Mesothelial cell of epicardium (in vitro differentiated cells): Measurements from ENCODE around the gene RALGPS1. TPM values are rescaled to one million over a fixed set of nuclear protein-coding genes. Genes with fewer than 3 reads are reported as not detected.

Experiments used
- DNase-seq, 2 experiments: peaks; one replicate each; pipeline ENCODE4 v3.0.0; 2021; ENCODE audit warnings: low spot score in 2 of 2; ENCODE audit not compliant: unreplicated experiment in 2 of 2
- H3K27ac Mint-ChIP-seq: 2 replicates; pipeline ENCODE4 v1.8.0; 2021; ENCODE audit warnings: mixed read lengths
- H3K27me3 Mint-ChIP-seq: 2 replicates; pipeline ENCODE4 v1.8.0; 2021; ENCODE audit warnings: low read depth, mixed read lengths
- H3K36me3 Mint-ChIP-seq: 2 replicates; pipeline ENCODE4 v1.8.0; 2021; ENCODE audit warnings: mixed read lengths
- H3K4me1 Mint-ChIP-seq: 2 replicates; pipeline ENCODE4 v1.8.0; 2021; ENCODE audit warnings: mixed read lengths
- H3K4me3 Mint-ChIP-seq: 2 replicates; pipeline ENCODE4 v1.8.0; 2021; ENCODE audit warnings: mild to moderate bottlenecking, moderate library complexity, mixed read lengths
- H3K9me3 Mint-ChIP-seq: 2 replicates; pipeline ENCODE4 v1.8.0; 2021; ENCODE audit warnings: mixed read lengths
- CTCF ChIP-seq: fragments of 200-600 bp; sonication (generic); IDR thresholded peaks from one replicate; pipeline ENCODE4 v1.5.0; 2021; ENCODE audit warnings: antibody characterized with exemption; ENCODE audit not compliant: unreplicated experiment
- total RNA-seq: library from RNA; stranded (reverse); gene quantifications from 3 replicates; pipeline ENCODE4 v1.2.1, GENCODE V29; 2021

Gene RALGPS1
- total RNA-seq, 1 donor from 2014 or later: 25.6 TPM

DNA sequence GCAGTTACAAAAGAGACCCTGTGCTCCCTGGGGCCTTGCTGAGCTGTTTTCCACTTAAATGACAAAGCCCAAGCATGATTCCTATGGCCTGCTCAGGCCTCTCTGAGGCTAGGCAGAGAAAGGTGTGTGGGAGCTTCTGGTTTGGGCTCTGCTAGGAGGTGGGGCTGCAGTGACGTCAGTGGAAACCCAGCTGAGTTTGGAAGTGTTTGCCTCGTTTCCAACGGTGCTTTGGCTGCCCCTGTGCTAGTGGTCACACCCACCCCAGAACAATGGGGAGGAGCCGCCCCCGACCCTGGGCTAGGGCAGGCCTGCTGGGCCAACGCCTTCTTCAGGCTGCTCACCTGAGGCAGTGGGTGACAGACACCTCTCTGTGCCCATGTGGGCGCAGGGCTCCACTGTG lies 197.5 kb downstream of the RALGPS1 start:
- Mint-ChIP-seq H3K4me3 (no peak overlapping the region), H3K27me3 (no peaks in the 10 kb centered on the region), H3K27ac (no peak overlapping the region), H3K4me1 (no peaks in the 10 kb centered on the region), H3K9me3 (no peaks in the 10 kb centered on the region), H3K36me3 (peaks cover 6% of the 10 kb centered on the region)
- no peak for TF ChIP-seq CTCF
- DNase-seq: no peak

DNA sequence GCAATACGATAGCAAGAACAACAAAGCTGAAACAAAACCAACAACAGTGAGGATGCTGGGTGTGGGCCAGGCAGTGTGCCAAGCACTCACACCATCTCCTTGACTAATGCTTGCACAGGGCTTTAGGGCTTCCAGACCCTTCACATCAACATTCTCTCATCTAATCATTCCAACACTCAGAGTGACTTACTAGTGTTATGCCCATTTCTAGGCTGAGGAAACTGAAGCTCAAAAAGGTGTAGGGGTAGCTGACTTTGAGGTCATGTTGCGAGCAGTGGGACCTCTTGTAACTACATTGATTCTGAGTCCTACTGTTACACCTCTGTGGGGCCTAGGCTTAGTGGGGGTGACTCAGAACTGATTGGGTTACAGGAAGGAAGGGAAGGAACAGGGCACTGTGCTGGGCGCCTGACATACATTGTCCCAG lies 198.2 kb downstream of the RALGPS1 start:
- no peaks in the 10 kb centered on the region for H3K9me3 Mint-ChIP-seq
- peaks cover 6% of the 10 kb centered on the region for H3K36me3 Mint-ChIP-seq
- H3K27me3 Mint-ChIP-seq: no peaks in the 10 kb centered on the region
- H3K4me1 Mint-ChIP-seq: no peaks in the 10 kb centered on the region
- no peak overlapping the region for H3K27ac Mint-ChIP-seq
- DNase-seq: no peak
- TF ChIP-seq CTCF: no peak
- H3K4me3 Mint-ChIP-seq: no peak overlapping the region

GRCh38 chr9:127113191-127113972 lies 198.8 kb downstream of the RALGPS1 start:
- no peak overlapping the region for H3K27ac Mint-ChIP-seq
- no peaks in the 10 kb centered on the region for H3K4me1 Mint-ChIP-seq
- H3K36me3 Mint-ChIP-seq: peaks cover 2% of the 10 kb centered on the region
- DNase-seq: no peak
- H3K9me3 Mint-ChIP-seq: no peaks in the 10 kb centered on the region
- TF ChIP-seq CTCF: no peak
- H3K27me3 Mint-ChIP-seq: no peaks in the 10 kb centered on the region
- H3K4me3 Mint-ChIP-seq: no peak overlapping the region

DNA sequence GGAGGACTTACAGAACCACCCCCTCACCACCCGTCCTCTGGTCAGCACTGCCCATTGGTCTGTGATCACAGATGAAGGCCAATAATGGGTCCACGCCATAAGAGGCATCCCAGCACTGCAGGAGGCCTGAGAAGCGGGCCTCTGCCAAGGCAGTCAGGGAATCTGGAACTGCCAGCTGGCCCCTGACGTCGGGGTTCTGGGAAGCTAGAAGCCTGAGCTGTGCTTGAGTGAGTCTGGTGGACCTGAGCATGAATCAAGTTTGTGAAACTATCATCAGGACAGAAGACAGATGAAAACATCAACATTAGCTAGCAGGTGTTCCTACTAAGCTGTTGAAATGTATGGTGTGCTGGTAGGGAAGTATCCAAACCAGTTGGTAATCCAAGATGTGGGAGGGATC lies 200.0 kb downstream of the RALGPS1 start:
- no peaks in the 10 kb centered on the region for H3K4me1 Mint-ChIP-seq
- H3K36me3 Mint-ChIP-seq: peaks cover 2% of the 10 kb centered on the region

DNA sequence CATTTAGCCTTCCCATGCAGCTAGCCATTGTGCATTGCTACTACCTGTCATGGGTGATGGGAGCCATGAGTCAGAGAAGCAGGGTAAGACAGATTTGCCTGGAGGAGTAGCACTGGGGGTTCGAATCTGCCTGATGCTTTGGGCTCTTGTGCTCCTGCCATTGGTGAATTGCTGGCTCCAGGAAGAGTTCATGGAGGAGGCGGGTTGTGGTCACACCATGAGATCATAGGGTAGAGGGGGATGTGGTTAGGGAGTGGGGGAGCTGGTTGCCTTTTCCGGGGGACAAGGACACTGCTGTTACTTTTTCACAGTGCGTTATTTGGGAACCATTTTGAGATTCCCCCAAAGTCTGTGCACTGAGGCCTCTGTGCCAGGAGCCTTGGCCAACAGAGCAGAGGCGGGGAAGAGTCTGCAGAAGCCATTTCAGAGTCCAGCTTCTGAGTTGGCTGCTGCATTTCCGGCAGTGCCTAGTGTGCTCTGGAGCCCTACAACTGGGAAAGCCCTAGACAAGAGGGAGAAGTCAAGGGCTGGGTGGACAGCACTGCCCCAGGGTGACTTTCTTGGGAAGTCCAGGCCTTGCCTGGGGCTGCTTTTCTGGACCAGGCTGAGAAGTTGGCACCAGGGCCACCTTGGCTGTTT lies 201.6 kb downstream of the RALGPS1 start:
- TF ChIP-seq CTCF: no peak

More for the DNA sequence above, 200.0 kb downstream of the RALGPS1 start:
- Mint-ChIP-seq H3K4me3 (no peak overlapping the region), H3K27me3 (no peaks in the 10 kb centered on the region), H3K27ac (no peak overlapping the region), H3K9me3 (no peaks in the 10 kb centered on the region)
- DNase-seq: no peak
- TF ChIP-seq CTCF: no peak

More for the DNA sequence above, 201.6 kb downstream of the RALGPS1 start:
- no peaks in the 10 kb centered on the region for H3K27me3 Mint-ChIP-seq
- H3K4me1 Mint-ChIP-seq: peaks cover under 1% of the 10 kb centered on the region
- H3K27ac Mint-ChIP-seq: no peak overlapping the region
- no peak for DNase-seq
- peaks cover 2% of the 10 kb centered on the region for H3K36me3 Mint-ChIP-seq
- no peak overlapping the region for H3K4me3 Mint-ChIP-seq
- H3K9me3 Mint-ChIP-seq: no peaks in the 10 kb centered on the region
